Spleen (tissue), 7 donors: ENCODE results near the gene KLHL21.

ENCODE experiments used
- CTCF ChIP-seq, 11 experiments: fragments of 200-600 bp in 7 of 11; fragments of 450-650 bp in 4 of 11; sonication (generic) in 4 of 11; IDR thresholded peaks in 8 of 11; conservative IDR thresholded peaks in 3 of 11; 1 replicate in 7 of 11; 2 replicates in 4 of 11; pipeline versions ENCODE4 v1.4.0 to v1.8.0; 2016 to 2021; ENCODE audit warnings: antibody characterized with exemption in 11 of 11, inconsistent platforms in 4 of 11, mild to moderate bottlenecking in 1 of 11
- POLR2A ChIP-seq, 3 donors: fragments of 450-650 bp; IDR thresholded peaks; one replicate each; pipeline ENCODE4 v1.5.1; 2017; ENCODE audit warnings: antibody characterized with exemption in 3 of 3, mild to moderate bottlenecking in 1 of 3
- POLR2AphosphoS5 ChIP-seq, 3 donors: sonication (generic); formaldehyde crosslinking; IDR thresholded peaks; one replicate each; pipeline ENCODE4 v1.5.1; 2017; ENCODE audit warnings: antibody characterized with exemption in 3 of 3
- donor health status: DM: no; HTN: no; CAD: no; lungs with moderate emphysema.
- donor health status: DM: no; HTN: no; CAD: no.
- donor health status: DM: no; HTN: no; CAD: no.

- no peak for TF ChIP-seq CTCF (IDR thresholded peaks at IDR 0.05 in 8 of 11, conservative IDR thresholded peaks at IDR 0.05 in 3 of 11)
- TF ChIP-seq POLR2A (IDR thresholded peaks at IDR 0.05) = no peak
- TF ChIP-seq POLR2AphosphoS5 (IDR thresholded peaks at IDR 0.05) = no peak
Measured at GRCh38 chr1:6569033-6569432, 33.6 kb downstream of the KLHL21 start.
